ENCODE measurements around the gene VWA5B1. TPM values are rescaled to one million over a fixed set of nuclear protein-coding genes. Genes with fewer than 3 reads are reported as not detected.

Gene VWA5B1
- total and polyA plus RNA-seq, 2 of the 4 experiments (the other 2 are of a cell fraction): not detected

DNA sequence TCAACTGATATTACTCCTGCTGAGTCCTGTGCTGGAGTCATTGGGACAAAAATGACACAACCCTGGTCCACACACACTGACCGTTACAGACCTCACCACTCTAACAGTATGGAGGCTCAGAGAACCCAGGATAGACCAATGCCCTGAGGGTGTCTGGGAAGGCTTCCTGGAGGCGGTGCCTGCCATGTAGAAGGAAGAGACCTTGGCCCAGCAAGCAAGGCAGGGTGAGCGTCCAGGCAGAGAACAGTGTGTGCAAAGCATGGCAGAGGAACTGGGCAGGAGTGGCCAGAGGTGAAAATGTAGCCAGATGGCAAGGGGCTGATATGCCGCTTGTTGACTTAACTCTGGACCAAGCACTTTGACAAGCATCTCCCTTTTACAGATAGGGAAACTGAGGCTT lies 85.5 kb downstream of the VWA5B1 start:
- DNase-seq: no peak
- Histone ChIP-seq H3K4me3 (ENCODE audit: insufficient read depth, low read depth, low read length) (no peak overlapping the region), H3K4me2 (ENCODE audit: low read depth, low read length) (no peak overlapping the region)

More for the DNA sequence above, 85.5 kb downstream of the VWA5B1 start:
- Histone ChIP-seq H4K5ac (ENCODE audit: low read depth, low read length) (no peak overlapping the region), H3K4me1 (ENCODE audit: control insufficient read depth, insufficient read depth, low read length) (peaks cover 9% of the 10 kb centered on the region; the same call in 1 of the 2 replicates), H3K18ac (ENCODE audit: low read depth, low read length) (no peak overlapping the region), H2AK9ac (replicated peaks; ENCODE audit: low read depth, low read length, poor library complexity) (no peak overlapping the region), H2AFZ (replicated peaks; ENCODE audit: low read length, poor library complexity) (no peak overlapping the region), H2AK5ac (ENCODE audit: low read depth, low read length) (0 out of 2 replicates have a peak overlapping the region, but pooled peaks have one; percentile 1), H3K79me1 (ENCODE audit: low read depth in 1 of 2, low read length in 2 of 2) (no peaks in the 10 kb centered on the region), H3K56ac (ENCODE audit: extremely low read depth, insufficient read depth, low read length) (no peak overlapping the region), H2BK120ac (ENCODE audit: low read depth, low read length) (no peak overlapping the region), H3K9ac (ENCODE audit: low read depth, low read length) (no peak overlapping the region), H3K9me1 (ENCODE audit: insufficient read depth, low read length) (peaks cover 17% of the 10 kb centered on the region), H3K4ac (ENCODE audit: low read depth, low read length) (no peak overlapping the region), H2BK20ac (ENCODE audit: low read depth, low read length) (no peak overlapping the region), H3K23ac (ENCODE audit: low read depth, low read length) (no peak overlapping the region), H3K27ac (ENCODE audit: insufficient read depth, low read length) (no peak overlapping the region), H2BK15ac (ENCODE audit: low read depth, low read length) (no peak overlapping the region), H4K8ac (ENCODE audit: low read depth in 2 of 2, low read length in 2 of 2) (no peak overlapping the region), H4K91ac (ENCODE audit: insufficient read depth, low read depth, low read length) (no peak overlapping the region), H3K27me3 (ENCODE audit: control insufficient read depth, insufficient read depth, low read length) (peaks cover 15% of the 10 kb centered on the region; the same call in 1 of the 2 replicates), H3K36me3 (ENCODE audit: control insufficient read depth, insufficient read depth, low read length) (no peaks in the 10 kb centered on the region), H4K20me1 (ENCODE audit: insufficient read depth, low read length) (peaks cover 4% of the 10 kb centered on the region), H3K9me3 (ENCODE audit: control insufficient read depth, insufficient read depth, low read length) (no peaks in the 10 kb centered on the region), H2BK5ac (ENCODE audit: low read depth, low read length, poor library complexity, severe bottlenecking) (no peak overlapping the region), H3K14ac (replicated peaks; ENCODE audit: low read depth, low read length) (no peak overlapping the region)
- POLR2A ChIA-PET (ENCODE audit: unreplicated experiment): no interaction called here
- no TSS peak for BruUV-seq (replicated peaks)
- ATAC-seq (ENCODE audit: low read depth): no peak
- dilution Hi-C loops (cut with HindIII; ENCODE audit: low sequenced_read_pairs, unreplicated experiment): no loop called here
- intact Hi-C loops (cut with micrococcal nuclease): loop anchor here (5.0 to 10.0 kb wide), 2 partner anchors 164 to 461 kb away; no protein-coding TSS in a partner anchor
- 88% methylated on average over 1 of the region's 4 CpGs; no CpG with 5 or more reads in 1 of the 2 experiments for WGBS, 2 experiments (ENCODE audit: extremely low coverage in 2 of 2, insufficient read length in 1 of 2)
- CTCF ChIA-PET: interaction anchor here (1.6 kb wide), 1 partner anchor 19 kb away, joined by 5 read pairs; no protein-coding TSS in a partner anchor
- no peak for TF ChIP-seq RCOR1 (IDR thresholded peaks at IDR 0.05; ENCODE audit: insufficient replicate concordance, low read length)
- TF ChIP-seq NFE2L2 (IDR thresholded peaks at IDR 0.05; ENCODE audit: low read depth, low read length): no peak
- no peak for TF ChIP-seq SMC3 (IDR thresholded peaks at IDR 0.05; ENCODE audit: low read depth, low read length)
- no peak for TF ChIP-seq BHLHE40 (IDR thresholded peaks at IDR 0.05; ENCODE audit: low read depth, low read length)
- no peak for TF ChIP-seq MAFK (IDR thresholded peaks at IDR 0.05; ENCODE audit: low read depth, low read length)
- TF ChIP-seq, protein P1, sequence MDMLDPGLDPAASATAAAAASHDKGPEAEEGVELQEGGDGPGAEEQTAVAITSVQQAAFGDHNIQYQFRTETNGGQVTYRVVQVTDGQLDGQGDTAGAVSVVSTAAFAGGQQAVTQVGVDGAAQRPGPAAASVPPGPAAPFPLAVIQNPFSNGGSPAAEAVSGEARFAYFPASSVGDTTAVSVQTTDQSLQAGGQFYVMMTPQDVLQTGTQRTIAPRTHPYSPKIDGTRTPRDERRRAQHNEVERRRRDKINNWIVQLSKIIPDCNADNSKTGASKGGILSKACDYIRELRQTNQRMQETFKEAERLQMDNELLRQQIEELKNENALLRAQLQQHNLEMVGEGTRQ (IDR thresholded peaks at IDR 0.05; ENCODE audit: low read depth, low read length): no peak
- TF ChIP-seq FOS (IDR thresholded peaks at IDR 0.05; ENCODE audit: low read depth, low read length): no peak
- no peak for TF ChIP-seq CEBPB (IDR thresholded peaks at IDR 0.05; ENCODE audit: low read depth, low read length)
- in situ Hi-C loops (cut with MboI; ENCODE audit: low sequenced_read_pairs): loop anchor here (5.0 kb wide), 1 partner anchor 116 kb away; no protein-coding TSS in a partner anchor

Data from IMR-90 (cell line).